Testis (tissue), 2 donors: ENCODE measurements around the gene IMMP2L.

ENCODE experiments used
- POLR2A ChIP-seq: fragments of 450-650 bp; IDR thresholded peaks from one replicate; pipeline ENCODE4 v1.6.1; 2017; ENCODE audit warnings: antibody characterized with exemption, mild to moderate bottlenecking, moderate library complexity
- TF ChIP-seq, protein P1 (sequence below), 3 experiments: fragments of 450-650 bp in 2 of 3; fragments of 200-600 bp in 1 of 3; sonication (generic) in 1 of 3; IDR thresholded peaks; one replicate each; pipeline ENCODE4 v1.5.1; 2016 to 2019; ENCODE audit warnings: antibody characterized with exemption in 3 of 3, mild to moderate bottlenecking in 2 of 3, moderate library complexity in 1 of 3

DNA sequence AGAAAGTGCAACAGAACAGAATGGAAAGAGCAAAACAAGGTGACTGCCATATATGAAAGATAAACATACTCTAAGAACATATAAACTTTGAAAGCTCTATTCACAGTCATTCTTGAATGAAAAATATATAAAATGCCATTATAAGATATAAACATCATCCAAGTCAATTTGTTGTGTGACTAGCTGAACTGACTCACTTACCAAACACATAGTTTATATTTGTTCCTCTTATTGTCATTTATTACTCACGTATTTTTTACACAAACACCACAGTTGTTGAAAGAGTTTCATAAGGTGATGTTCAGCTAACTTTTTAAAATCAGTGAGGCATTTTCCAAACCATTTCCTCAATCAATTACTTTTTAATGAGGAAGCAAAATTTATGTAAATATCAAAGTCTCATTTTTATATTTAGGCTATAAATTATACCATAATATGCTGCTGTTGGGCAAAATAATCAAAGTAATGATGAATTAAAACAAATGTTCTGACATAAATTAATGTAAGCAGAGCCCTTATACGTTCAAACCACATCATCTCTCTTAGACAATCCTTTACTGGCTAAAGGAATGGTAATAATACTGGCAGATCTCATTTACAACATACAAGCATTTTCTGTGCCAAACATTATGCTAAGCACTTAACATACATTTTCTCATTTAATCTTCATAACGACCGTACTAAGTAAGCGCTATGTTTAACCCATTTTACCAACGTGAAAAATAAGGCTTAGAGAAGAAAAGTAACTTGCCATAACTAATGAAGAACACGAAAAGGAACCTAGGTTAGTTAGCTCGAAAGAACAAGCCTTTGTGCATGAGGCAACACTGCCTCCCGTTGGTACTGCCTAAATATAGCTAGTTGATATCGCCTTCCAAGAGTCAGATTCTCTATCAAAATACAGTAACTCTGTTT lies 464.0 kb downstream of the IMMP2L start:
- TF ChIP-seq, protein P1, sequence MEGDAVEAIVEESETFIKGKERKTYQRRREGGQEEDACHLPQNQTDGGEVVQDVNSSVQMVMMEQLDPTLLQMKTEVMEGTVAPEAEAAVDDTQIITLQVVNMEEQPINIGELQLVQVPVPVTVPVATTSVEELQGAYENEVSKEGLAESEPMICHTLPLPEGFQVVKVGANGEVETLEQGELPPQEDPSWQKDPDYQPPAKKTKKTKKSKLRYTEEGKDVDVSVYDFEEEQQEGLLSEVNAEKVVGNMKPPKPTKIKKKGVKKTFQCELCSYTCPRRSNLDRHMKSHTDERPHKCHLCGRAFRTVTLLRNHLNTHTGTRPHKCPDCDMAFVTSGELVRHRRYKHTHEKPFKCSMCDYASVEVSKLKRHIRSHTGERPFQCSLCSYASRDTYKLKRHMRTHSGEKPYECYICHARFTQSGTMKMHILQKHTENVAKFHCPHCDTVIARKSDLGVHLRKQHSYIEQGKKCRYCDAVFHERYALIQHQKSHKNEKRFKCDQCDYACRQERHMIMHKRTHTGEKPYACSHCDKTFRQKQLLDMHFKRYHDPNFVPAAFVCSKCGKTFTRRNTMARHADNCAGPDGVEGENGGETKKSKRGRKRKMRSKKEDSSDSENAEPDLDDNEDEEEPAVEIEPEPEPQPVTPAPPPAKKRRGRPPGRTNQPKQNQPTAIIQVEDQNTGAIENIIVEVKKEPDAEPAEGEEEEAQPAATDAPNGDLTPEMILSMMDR (IDR thresholded peaks at IDR 0.05), result peak; percentile 13 to 39 (median 39)
- TF ChIP-seq POLR2A, result no peak
